Left lung (tissue), 10 donors: ENCODE measurements around the gene MCU. TPM values are rescaled to one million over a fixed set of nuclear protein-coding genes. Genes with fewer than 3 reads are reported as not detected.
A peak's percentile ranks its signal among the peaks of the same experiment; 100 is the strongest.

ENCODE experiments used
- ATAC-seq: fragments of 200-7000 bp; cut with Tn5 transposase; one replicate; pipeline ENCODE4 v1.9.1; 2020; ENCODE audit warnings: moderate library complexity
- DNase-seq, 4 donors: peaks; one replicate each; pipeline ENCODE4 v3.0.0-alpha.2; 2013 to 2020
- H3K27ac ChIP-seq, 2 donors: fragments of 200-600 bp; sonication (generic) in 1 of 2; one replicate each; pipeline versions ENCODE4 v1.5.0 to v1.8.0; 2020 to 2021
- H3K27me3 ChIP-seq, 2 donors: fragments of 200-600 bp; sonication (generic) in 1 of 2; one replicate each; pipeline versions ENCODE4 v1.5.0 to v1.8.0; 2020 to 2021
- H3K36me3 ChIP-seq, 2 donors: fragments of 200-600 bp; sonication (generic) in 1 of 2; one replicate each; pipeline versions ENCODE4 v1.5.0 to v1.8.0; 2020 to 2021
- H3K4me1 ChIP-seq, 2 donors: fragments of 200-600 bp; one replicate each; pipeline ENCODE4 v1.8.0; 2021
- H3K4me3 ChIP-seq, 2 donors: fragments of 200-600 bp; sonication (generic) in 1 of 2; one replicate each; pipeline versions ENCODE4 v1.5.0 to v1.8.0; 2020 to 2021; ENCODE audit warnings: mild to moderate bottlenecking in 1 of 2
- H3K9me3 ChIP-seq, 2 donors: fragments of 200-600 bp; sonication (generic) in 1 of 2; one replicate each; pipeline versions ENCODE4 v1.5.0 to v1.8.0; 2020 to 2021
- CTCF ChIP-seq, 2 donors: fragments of 200-600 bp; sonication (generic) in 1 of 2; IDR thresholded peaks; one replicate each; pipeline versions ENCODE4 v1.5.0 to v1.8.0; 2021; ENCODE audit warnings: antibody characterized with exemption in 2 of 2
- intact Hi-C, 2 donors: fragments of 100-400 bp; cut with DNase I; formaldehyde crosslinking; loops; one replicate each; pipeline versions ENCODE4 v1.11.2 to v1.14.2; 2022
- polyA plus RNA-seq, 6 donors: library from polyadenylated mRNA; unstranded; fragments of 120-200 nt; gene quantifications; one replicate each; pipeline ENCODE4 v1.2.1, GENCODE V29; 2013; ENCODE audit not compliant: insufficient read length in 6 of 6
- total RNA-seq, 2 donors: library from RNA; stranded (reverse); fragmentation: NEBNext Ultra II Directional; extraction: Animal tissue kit (Norgen Biotek cat#: 25700); gene quantifications; one replicate each; pipeline ENCODE4 v1.2.1, GENCODE V29; 2021
- donor health status: DM: no; HTN: yes; CAD: no.
- donor health status: DM: no; HTN: no; CAD: no.

Gene MCU
- total and polyA plus RNA-seq, 8 donors: 29.4 to 48.8 (median 38.6) TPM

DNA sequence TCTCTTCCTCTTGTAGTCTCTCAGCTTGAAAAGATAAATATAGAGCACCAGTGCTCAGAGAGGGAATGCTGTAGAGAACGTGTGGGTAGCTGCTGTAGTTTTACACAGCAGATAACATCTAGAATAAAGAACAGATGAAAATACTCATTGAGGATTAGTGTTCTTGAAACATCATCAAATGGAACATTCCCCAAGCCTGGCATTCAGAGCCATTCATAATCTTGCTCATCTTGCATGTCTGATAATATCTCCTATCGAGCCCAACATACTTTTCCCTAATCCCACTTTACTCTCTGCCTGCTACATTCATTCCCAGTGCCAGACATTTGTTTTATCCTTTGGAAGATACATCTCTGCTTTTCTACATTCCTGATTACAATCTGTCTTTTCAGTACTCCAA lies 35.2 kb downstream of the MCU start:
- Histone ChIP-seq H3K36me3 (no peaks in the 10 kb centered on the region), H3K27ac (no peak overlapping the region), H3K27me3 (no peaks in the 10 kb centered on the region), H3K4me3 (no peak overlapping the region), H3K9me3 (no peaks in the 10 kb centered on the region), H3K4me1 (peaks cover 0 to 4% of the 10 kb centered on the region in 2 donors)
- ATAC-seq (no peak), DNase-seq (no peak)
- intact Hi-C loops: no loop called here
- no peak for TF ChIP-seq CTCF (IDR thresholded peaks at IDR 0.05)

DNA sequence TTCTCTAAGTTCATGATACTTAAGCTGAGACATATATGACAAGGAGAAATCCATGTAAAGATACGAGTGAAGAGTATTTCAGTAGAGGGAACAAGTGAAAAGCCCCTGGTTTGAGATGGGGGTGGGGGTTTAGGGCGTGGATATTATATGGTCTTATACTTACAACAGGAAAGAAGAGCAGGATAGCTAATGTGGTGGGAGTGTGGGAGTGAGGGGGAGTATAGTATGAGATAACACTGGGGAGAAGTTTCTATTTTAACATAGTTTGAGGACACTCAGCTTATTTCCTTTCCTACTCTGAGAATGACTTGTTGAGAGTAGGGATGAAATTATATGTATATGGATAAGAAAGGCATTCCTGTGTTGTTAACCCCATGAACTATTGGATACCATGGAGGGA lies 36.5 kb downstream of the MCU start:
- ATAC-seq (no peak), DNase-seq (no peak)
- Histone ChIP-seq H3K27ac (no peak overlapping the region), H3K36me3 (no peaks in the 10 kb centered on the region), H3K4me1 (peaks cover 0 to 4% of the 10 kb centered on the region in 2 donors), H3K9me3 (no peaks in the 10 kb centered on the region), H3K4me3 (no peak overlapping the region), H3K27me3 (no peaks in the 10 kb centered on the region)
- intact Hi-C loops: no loop called here
- no peak for TF ChIP-seq CTCF (IDR thresholded peaks at IDR 0.05)

DNA sequence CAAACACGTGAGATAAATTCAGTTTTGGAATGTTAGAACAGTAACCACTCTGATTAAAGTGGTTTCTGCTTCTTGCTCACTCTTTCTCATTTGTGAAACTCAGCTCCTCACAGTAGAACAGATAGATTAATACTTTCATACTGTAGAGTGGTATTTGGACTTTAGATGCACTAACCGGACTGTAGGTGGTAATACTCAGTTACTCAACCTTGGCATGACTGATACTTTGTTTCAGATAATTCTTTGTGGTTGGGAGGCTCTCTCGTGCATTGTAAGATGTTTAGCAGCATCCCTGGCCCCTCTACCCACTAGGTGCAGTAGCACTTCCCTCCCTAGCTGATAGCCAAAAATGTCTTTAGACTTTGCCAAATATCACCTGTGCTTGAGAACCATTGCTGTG lies 37.6 kb downstream of the MCU start:
- no peak for TF ChIP-seq CTCF (IDR thresholded peaks at IDR 0.05)
- ATAC-seq (peak; percentile 66), DNase-seq (no peak)
- Histone ChIP-seq H3K4me3 (no peak overlapping the region), H3K27me3 (no peaks in the 10 kb centered on the region), H3K9me3 (no peaks in the 10 kb centered on the region), H3K4me1 (peaks cover 0 to 4% of the 10 kb centered on the region in 2 donors), H3K36me3 (no peaks in the 10 kb centered on the region), H3K27ac (no peak overlapping the region)
- intact Hi-C loops: no loop called here

- no peak overlapping the region for H3K27ac ChIP-seq
- TF ChIP-seq CTCF (IDR thresholded peaks at IDR 0.05): no peak
- no peaks in the 10 kb centered on the region for H3K9me3 ChIP-seq
- no peaks in the 10 kb centered on the region for H3K27me3 ChIP-seq
- no peak for ATAC-seq
- H3K36me3 ChIP-seq: no peaks in the 10 kb centered on the region
- H3K4me1 ChIP-seq: peaks cover under 1 to 7% of the 10 kb centered on the region in 2 donors
- DNase-seq: no peak
- no peak overlapping the region for H3K4me3 ChIP-seq
- intact Hi-C loops: no loop called here
Measured at GRCh38 chr10:72730479-72730878, 38.5 kb downstream of the MCU start.

DNA sequence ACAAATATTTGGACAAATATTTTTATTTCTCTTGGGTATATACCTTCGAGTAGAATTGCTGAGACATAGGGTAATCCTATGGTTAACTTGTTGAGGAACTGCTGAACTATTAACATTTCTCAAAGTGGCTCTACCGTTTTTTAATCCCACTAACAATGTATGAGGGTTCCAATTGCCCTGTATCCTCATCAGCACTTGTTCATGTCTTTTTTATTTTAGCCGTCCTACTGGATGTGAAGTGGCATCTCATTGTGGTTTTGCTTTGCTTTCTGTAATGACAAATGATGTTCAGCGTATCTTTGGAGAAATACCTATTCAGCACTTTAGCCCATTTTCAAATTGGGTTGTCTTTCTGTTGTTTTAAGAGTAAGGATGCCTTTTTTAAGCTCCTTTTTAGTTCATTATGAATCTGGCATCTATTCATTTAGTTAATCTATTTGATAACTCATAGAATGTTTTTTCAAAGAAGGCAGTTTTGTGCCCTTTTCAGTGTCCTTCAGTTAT lies 40.0 kb downstream of the MCU start:
- Histone ChIP-seq H3K4me1 (peaks cover 12 to 22% of the 10 kb centered on the region in 2 donors), H3K9me3 (no peaks in the 10 kb centered on the region), H3K4me3 (no peak overlapping the region), H3K36me3 (no peaks in the 10 kb centered on the region), H3K27me3 (no peaks in the 10 kb centered on the region), H3K27ac (no peak overlapping the region)
- intact Hi-C loops: no loop called here
- ATAC-seq (no peak), DNase-seq (no peak)
- no peak for TF ChIP-seq CTCF (IDR thresholded peaks at IDR 0.05)
